ENCODE measurements around the gene SETD3. TPM values are rescaled to one million over a fixed set of nuclear protein-coding genes. Genes with fewer than 3 reads are reported as not detected.

Gene SETD3
- polyA plus RNA-seq, 1 donor from 2014 or later = 49.6 TPM

DNA sequence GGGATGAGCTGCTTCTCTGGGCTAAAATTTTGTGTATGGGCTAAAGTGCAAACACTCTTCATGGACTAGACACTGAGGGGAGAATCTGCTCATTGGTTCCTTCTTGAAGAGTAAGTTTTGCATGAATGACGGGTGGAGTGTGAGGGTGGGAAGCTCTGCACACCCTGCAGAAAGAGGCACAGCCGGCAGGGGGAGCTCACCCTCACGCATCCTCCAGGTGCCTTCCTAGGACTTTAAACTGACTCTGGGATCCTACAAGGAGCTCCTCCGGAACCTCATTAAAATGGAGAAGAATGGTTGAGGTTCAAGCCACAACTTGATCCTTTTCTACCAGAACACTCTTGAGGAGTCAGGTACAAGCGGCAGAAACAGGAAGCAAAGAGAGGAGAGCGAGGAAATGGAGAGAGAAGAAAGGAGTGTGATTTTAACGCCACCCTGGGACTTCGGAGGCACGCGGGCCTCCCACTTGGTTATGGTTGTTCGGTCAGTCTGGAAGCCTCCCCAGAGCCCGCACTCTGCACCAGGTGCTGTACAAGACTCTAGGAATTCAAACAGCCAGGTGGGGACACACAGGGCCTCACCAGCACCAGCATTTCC, 87.5 kb downstream of the SETD3 start:
- no peaks in the 10 kb centered on the region for H4K20me1 ChIP-seq (ENCODE audit: insufficient read depth)
- H3K27me3 ChIP-seq (ENCODE audit: insufficient read depth, low read depth, low read length) = no peaks in the 10 kb centered on the region
- H3K27ac ChIP-seq (ENCODE audit: low read length) = no peak overlapping the region
- H2AFZ ChIP-seq (ENCODE audit: low read depth, low read length) = no peak overlapping the region
- peaks cover 9% of the 10 kb centered on the region for H3K36me3 ChIP-seq (ENCODE audit: insufficient read depth, low read length)
- no peaks in the 10 kb centered on the region for H3F3A ChIP-seq (ENCODE audit: insufficient read depth, low read length, poor library complexity, severe bottlenecking)
- H3K9me2 ChIP-seq (ENCODE audit: insufficient read depth, low read length) = no peaks in the 10 kb centered on the region
- TF ChIP-seq SMC3 (conservative IDR thresholded peaks at IDR 0.05; ENCODE audit: poor library complexity) = no peak
- no peak for TF ChIP-seq REST (IDR thresholded peaks at IDR 0.05; ENCODE audit: borderline replicate concordance)
- TF ChIP-seq EP300 (conservative IDR thresholded peaks at IDR 0.05; ENCODE audit: poor library complexity, severe bottlenecking) = no peak
- TF ChIP-seq TAF1 (IDR thresholded peaks at IDR 0.05; ENCODE audit: low read depth) = no peak
- TF ChIP-seq POLR2AphosphoS5 (IDR thresholded peaks at IDR 0.05) = no peak
- TF ChIP-seq EZH2 (IDR thresholded peaks at IDR 0.05; ENCODE audit: borderline replicate concordance, insufficient read depth, low read length, poor library complexity, severe bottlenecking) = no peak
- TF ChIP-seq, protein P1, sequence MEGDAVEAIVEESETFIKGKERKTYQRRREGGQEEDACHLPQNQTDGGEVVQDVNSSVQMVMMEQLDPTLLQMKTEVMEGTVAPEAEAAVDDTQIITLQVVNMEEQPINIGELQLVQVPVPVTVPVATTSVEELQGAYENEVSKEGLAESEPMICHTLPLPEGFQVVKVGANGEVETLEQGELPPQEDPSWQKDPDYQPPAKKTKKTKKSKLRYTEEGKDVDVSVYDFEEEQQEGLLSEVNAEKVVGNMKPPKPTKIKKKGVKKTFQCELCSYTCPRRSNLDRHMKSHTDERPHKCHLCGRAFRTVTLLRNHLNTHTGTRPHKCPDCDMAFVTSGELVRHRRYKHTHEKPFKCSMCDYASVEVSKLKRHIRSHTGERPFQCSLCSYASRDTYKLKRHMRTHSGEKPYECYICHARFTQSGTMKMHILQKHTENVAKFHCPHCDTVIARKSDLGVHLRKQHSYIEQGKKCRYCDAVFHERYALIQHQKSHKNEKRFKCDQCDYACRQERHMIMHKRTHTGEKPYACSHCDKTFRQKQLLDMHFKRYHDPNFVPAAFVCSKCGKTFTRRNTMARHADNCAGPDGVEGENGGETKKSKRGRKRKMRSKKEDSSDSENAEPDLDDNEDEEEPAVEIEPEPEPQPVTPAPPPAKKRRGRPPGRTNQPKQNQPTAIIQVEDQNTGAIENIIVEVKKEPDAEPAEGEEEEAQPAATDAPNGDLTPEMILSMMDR (IDR thresholded peaks at IDR 0.05; ENCODE audit: poor library complexity, severe bottlenecking) = no peak
- no peak for TF ChIP-seq MXI1 (conservative IDR thresholded peaks at IDR 0.05; ENCODE audit: poor library complexity, severe bottlenecking)
- TF ChIP-seq RAD21 (conservative IDR thresholded peaks at IDR 0.05) = no peak
- no peaks in the 10 kb centered on the region for H3K9me3 ChIP-seq (ENCODE audit: low read length)
- H3K4me2 ChIP-seq (ENCODE audit: low read length) = no peak overlapping the region
- H3K79me2 ChIP-seq (replicated peaks; ENCODE audit: insufficient read depth, low read length) = no peaks in the 10 kb centered on the region
- no peak overlapping the region for H3K4me3 ChIP-seq (ENCODE audit: low read length)
- no peak overlapping the region for H3K9ac ChIP-seq (ENCODE audit: low read length)

GRCh38 chr14:99391671-99392070, 89.0 kb downstream of the SETD3 start:
- no peaks in the 10 kb centered on the region for H4K20me1 ChIP-seq (ENCODE audit: insufficient read depth)
- no peak overlapping the region for H2AFZ ChIP-seq (ENCODE audit: low read depth, low read length)
- no peaks in the 10 kb centered on the region for H3K9me3 ChIP-seq (ENCODE audit: low read length)
- H3K9ac ChIP-seq (ENCODE audit: low read length) = no peak overlapping the region
- no peaks in the 10 kb centered on the region for H3K27me3 ChIP-seq (ENCODE audit: insufficient read depth, low read depth, low read length)
- no peaks in the 10 kb centered on the region for H3K36me3 ChIP-seq (ENCODE audit: insufficient read depth, low read length)
- H3K79me2 ChIP-seq (replicated peaks; ENCODE audit: insufficient read depth, low read length) = no peaks in the 10 kb centered on the region
- H3K4me2 ChIP-seq (ENCODE audit: low read length) = no peak overlapping the region
- H3K9me2 ChIP-seq (ENCODE audit: insufficient read depth, low read length) = no peaks in the 10 kb centered on the region
- H3F3A ChIP-seq (ENCODE audit: insufficient read depth, low read length, poor library complexity, severe bottlenecking) = no peaks in the 10 kb centered on the region
- TF ChIP-seq POLR2AphosphoS5 (IDR thresholded peaks at IDR 0.05) (no peak), EP300 (conservative IDR thresholded peaks at IDR 0.05; ENCODE audit: poor library complexity, severe bottlenecking) (no peak), SMC3 (conservative IDR thresholded peaks at IDR 0.05; ENCODE audit: poor library complexity) (no peak), REST (IDR thresholded peaks at IDR 0.05; ENCODE audit: borderline replicate concordance) (no peak), EZH2 (IDR thresholded peaks at IDR 0.05; ENCODE audit: borderline replicate concordance, insufficient read depth, low read length, poor library complexity, severe bottlenecking) (no peak), RAD21 (conservative IDR thresholded peaks at IDR 0.05) (no peak), TAF1 (IDR thresholded peaks at IDR 0.05; ENCODE audit: low read depth) (no peak), MXI1 (conservative IDR thresholded peaks at IDR 0.05; ENCODE audit: poor library complexity, severe bottlenecking) (no peak)
- TF ChIP-seq, protein P1 (IDR thresholded peaks at IDR 0.05; ENCODE audit: poor library complexity, severe bottlenecking) = no peak
- H3K4me3 ChIP-seq (ENCODE audit: low read length) = no peak overlapping the region
- no peak overlapping the region for H3K27ac ChIP-seq (ENCODE audit: low read length)
